ENCODE data around the gene SNX8. TPM values are rescaled to one million over a fixed set of nuclear protein-coding genes. Genes with fewer than 3 reads are reported as not detected.
"Not testable (repeated sequence)": the region's sequence is repeated elsewhere in the genome, so short reads cannot be mapped to it uniquely, and the experiment has no call there.

The SNX8 gene, protein sequence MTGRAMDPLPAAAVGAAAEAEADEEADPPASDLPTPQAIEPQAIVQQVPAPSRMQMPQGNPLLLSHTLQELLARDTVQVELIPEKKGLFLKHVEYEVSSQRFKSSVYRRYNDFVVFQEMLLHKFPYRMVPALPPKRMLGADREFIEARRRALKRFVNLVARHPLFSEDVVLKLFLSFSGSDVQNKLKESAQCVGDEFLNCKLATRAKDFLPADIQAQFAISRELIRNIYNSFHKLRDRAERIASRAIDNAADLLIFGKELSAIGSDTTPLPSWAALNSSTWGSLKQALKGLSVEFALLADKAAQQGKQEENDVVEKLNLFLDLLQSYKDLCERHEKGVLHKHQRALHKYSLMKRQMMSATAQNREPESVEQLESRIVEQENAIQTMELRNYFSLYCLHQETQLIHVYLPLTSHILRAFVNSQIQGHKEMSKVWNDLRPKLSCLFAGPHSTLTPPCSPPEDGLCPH
- total RNA-seq, result 23.7 TPM

DNA sequence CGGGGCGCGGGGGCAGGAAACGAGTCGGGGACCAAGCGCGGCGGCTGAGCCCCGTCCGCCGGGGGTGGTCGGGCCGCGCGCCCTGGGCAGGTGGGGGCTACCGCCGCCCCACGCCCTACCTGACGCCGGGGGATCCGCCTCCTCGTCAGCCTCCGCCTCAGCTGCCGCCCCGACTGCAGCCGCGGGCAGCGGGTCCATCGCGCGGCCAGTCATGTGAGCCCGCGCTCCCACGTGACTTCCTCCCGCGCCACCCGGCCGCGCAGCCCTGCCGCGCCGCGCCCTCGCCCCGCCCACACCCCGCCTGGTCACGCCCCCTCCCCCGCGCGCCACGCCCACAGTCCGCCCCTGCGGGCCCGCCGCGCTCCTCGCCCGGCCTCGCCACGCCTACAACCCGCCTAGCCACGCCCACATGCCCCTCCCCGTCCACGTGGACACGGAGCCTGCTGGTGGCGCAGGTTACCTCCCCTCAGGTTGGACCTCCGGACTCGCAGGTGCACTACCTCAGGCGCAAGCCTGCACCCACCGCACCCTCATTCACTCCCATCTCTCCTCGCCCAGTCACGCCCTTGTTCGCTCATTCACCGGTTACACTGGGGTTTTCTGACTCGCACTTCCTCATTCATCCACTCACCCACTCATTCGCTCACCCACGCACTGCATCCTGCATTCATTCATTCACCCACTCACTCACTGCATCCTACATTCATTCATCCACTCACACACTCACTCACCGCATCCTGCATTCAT, at the start of gene SNX8:
SNX8 (minus strand) TSS at position 233 of the 747 bp plus-strand sequence; CDS start at position 213, 20 bp downstream.
- DNase-seq (ENCODE audit: low spot score), result peak; percentile 95

DNA sequence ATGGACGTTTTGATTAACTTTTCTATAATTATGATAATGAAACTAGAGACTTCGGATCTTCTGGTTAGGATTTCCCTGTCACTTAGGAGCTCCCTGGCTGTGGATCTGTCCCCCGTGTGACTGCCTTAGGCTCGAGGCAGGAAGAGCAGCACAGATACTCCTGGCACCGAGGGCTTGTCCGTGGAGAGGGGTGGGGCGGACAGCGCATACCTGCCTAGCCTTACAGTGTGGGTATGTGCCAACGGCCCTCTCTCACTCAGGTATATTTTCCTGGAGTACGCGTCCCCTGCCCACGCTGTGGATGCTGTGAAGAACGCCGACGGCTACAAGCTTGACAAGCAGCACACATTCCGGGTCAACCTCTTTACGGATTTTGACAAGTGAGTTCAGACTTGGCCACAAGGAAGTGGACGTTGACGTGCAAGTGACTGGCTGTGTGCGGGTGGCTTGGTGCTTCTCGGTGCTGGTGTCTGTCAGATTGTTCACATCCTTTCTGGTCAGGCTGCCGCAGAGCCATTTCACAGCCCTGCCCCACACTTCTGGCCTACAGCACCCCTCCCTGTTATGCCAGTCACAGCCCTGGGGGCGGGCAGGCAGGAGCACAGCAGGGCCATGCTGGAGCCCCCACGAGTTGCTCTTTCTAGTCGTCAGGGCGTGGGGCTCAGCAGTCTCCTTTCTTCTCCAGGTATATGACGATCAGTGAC, 48.3 kb upstream of the SNX8 start:
- no peak for DNase-seq (ENCODE audit: low spot score)

DNA sequence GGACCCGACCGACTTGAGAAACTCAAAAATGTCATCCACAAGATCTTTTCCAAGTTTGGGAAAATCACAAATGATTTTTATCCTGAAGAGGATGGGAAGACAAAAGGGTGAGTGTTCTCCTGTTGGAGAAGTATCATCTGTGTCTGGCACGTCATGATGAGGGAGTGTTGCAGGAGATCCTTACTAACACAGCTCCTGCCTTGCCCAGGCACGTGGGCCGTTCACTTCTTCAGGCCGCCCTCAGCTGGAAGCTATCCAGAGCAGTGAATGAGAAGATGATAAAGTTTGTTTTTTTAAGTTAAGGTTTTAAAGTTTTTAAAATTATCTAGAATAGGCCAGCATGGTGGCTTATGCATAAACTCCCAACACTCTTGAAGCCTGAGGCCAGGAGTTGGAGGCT, 46.6 kb upstream of the SNX8 start:
- DNase-seq (ENCODE audit: low spot score), result no peak

DNA sequence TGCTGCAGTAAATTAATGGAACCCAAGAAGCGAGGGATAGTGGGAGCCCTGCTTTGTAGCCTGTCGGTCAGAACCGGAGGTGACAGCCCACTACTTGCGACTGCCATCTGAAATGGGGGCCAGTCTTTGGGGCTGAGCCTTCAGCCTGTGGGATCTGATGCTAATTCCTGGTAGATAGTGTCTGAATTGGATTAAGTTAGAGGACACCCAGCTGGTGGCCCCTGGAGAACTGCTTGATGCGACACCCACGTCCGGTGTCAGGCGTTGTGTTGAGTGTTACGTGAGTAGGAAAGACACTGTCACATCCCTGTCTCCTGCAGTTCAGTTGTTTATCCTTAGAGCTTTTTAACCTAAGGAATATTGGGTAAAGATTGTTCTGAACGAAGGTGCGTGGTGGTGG, 45.4 kb upstream of the SNX8 start:
- DNase-seq (ENCODE audit: low spot score), result no peak

DNA sequence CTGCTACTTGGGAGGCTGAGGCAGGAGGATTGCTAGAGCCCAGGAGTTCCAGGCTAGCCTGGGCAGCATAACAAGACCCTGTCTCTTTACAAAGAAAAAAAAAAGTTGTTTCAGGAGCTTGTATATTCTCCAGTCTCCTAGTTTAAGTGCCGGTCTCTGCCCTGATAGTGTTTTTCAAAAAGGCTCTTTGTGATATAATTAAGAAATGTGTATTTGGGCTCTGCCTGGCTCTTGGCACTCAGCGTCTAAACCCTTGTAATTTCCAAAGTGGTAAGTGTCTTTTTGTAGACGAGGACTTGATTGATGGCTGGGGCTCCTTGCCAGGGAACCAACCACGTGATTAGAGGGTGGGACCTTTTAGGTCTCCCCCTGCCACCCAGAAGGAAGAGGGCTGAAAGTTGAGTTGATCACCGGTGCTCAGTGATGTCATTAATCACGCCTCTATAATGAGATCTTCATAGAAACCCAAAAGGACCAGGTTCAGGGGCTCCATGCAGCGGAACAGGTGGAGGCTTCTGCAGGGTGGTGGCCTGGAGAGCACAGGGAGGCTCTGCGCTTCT, 44.8 kb upstream of the SNX8 start:
- no peak for DNase-seq (ENCODE audit: low spot score)

DNA sequence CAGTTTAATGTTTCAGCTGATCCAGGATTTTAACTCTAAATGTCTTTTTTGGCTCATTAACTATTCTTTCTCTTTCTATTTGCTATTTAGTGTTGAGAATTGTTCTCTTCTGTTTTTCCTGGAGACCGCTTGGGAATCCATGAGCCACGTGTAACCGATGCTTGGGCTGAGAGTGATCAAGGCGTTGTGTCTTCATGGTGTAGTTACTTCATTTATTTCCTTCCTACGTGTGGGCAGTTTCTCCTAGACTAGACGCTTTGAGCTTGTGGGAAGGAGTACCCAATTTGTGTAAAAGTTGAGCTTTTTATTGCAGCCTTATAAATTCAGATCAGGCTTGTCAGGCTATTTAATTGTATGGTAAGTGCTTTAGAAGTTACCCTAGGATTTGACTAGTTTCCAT, 43.3 kb upstream of the SNX8 start:
- DNase-seq (ENCODE audit: low spot score), result no peak

DNA sequence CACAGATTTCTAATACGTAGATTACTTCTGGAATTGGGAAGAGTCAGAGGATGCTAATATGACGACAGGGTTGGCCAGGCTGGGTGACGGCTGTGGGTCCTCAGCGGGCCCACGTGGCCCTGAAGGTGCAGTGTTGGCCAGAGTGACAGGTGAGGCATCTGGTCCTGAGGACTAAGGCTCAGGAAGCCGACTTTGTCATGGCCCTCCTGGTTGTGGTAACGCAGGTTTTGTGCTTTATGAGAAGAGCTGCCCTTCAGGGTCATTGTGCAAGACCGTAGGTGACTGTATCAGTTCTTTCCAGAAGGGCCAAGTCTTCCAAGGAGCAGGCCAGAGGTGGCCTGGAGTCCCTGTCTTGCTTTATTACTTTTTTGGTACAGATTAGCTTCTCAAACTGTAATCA, 42.9 kb upstream of the SNX8 start:
- no peak for DNase-seq (ENCODE audit: low spot score)

DNA sequence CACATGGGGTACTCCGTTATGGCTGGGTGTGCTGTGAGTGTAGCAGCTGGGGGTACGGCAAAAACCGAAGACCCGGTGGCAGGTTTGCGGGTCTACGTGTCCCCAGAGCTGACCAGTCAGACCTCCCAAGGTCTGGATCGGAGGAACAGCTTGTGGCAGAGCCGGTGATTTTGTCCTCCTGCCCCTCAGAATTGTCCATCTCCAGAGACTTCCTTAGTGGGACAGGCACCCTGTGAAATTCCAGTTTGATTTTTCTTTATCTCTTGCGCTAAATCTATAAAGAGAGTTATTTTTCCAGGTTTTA, 41.4 kb upstream of the SNX8 start:
- DNase-seq (ENCODE audit: low spot score), result no peak

DNA sequence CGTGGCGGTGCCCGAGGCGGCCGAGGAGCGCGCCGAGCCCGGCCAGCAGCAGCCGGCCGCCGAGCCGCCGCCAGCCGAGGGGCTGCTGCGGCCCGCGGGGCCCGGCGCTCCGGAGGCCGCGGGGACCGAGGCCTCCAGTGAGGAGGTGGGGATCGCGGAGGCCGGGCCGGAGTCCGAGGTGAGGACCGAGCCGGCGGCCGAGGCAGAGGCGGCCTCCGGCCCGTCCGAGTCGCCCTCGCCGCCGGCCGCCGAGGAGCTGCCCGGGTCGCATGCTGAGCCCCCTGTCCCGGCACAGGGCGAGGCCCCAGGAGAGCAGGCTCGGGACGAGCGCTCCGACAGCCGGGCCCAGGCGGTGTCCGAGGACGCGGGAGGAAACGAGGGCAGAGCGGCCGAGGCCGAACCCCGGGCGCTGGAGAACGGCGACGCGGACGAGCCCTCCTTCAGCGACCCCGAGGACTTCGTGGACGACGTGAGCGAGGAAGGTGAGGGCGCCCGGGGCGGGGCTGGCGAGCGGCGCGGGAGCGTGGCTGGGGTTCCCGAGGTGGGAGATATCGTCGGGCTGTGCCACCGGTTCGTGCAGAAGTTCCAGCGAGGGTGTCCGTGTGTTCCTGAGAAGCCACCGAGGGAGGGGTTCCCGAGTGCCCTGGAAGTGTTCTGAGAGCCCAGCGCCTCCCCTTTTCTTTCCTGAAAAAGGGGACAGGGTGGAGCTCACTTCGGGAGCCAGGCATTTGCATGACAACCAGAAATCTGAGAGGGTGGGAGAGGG, 40.9 kb upstream of the SNX8 start:
- DNase-seq (ENCODE audit: low spot score), result no peak

DNA sequence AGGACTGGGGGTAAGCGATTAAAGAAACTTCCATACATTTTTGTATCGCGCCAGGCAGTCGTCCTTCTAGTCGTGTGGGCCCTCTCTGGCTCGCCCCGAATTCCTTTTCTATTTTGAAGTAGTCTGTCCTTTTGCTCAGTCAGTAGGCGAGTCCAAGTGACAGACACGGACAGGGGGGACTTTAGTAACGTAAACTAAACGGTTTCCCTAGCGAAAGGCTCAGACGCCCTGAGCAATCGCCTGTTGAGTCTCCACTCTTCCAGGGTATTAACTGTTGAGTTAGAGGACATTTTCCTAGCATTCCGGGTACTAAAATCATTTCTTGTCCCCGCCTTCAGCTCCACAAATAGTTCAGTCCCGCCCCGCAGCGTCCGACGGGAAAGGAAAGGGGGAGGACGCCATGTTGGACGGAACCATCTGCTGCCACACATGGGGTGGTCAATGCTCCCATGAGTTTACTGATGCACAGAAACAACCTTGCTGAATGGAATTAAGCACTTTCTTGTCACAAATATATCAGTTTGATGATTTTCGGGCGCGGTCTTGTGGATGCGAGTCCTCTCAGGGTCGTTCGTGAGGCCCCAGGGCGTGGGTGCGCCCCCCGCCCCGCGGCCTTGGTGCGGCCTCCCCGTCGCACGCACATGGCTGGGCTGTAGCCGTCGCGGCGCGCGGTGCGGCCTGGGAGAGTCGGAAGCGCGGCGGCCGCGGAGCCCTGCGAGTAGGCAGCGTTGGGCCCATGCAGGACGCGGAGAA, 40.1 kb upstream of the SNX8 start, which contains the start of gene EIF3B:
EIF3B (plus strand) TSS at position 642 of the 753 bp plus-strand sequence; CDS start at position 737, 95 bp downstream.
- DNase-seq (ENCODE audit: low spot score), result peak; percentile 93

DNA sequence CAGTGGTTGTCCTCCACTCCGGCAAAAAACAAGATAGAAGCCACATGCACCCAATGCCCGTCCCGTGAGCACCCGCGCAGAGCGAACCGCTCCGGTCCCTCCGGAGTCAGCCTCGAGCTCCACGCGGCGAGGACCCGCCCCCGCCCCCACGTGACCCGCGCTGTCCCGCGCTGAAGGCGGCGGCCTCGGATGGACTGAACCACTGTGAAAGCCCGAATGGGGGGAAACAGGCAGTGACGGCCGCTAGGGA, 39.6 kb upstream of the SNX8 start:
- peak; percentile 92 for DNase-seq (ENCODE audit: low spot score)

DNA sequence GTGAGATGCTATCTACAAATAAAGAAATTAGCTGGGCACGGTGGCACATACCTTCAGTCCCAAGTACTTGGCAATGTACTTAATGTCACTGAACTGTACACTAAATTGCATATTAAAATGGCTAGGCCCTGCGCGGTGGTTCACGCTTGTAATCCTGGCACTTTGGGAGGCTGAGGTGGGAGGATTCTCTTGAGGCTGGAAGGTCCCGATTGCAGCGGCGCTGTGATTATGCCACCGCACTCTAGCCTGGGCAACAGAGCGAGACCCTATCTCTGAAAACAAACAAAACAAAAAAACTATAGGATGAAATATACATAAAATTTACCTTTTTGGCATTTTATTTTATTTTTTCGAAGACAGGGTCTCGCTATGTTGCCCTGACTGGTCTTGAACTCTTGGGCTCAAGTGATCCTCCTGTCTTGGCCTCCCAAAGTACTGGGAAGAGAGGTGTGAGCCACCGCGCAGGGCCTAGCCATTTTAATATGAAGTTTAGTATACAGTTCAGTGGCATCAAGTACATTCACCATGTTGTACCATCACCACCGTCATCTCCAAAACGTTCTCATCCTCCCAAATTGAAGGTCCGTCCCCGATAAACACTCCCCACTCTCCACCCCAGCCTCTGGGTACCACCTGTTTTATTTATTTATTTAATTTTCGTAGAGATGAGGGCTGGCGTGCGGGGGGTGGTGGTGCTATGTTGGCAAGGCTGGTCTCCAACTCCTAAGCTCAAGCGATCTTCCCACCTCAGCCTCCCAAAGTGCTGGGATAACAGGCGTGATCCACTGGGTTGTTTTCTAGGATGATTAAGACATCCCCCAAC, 39.1 kb upstream of the SNX8 start:
- no peak for DNase-seq (ENCODE audit: low spot score)

DNA sequence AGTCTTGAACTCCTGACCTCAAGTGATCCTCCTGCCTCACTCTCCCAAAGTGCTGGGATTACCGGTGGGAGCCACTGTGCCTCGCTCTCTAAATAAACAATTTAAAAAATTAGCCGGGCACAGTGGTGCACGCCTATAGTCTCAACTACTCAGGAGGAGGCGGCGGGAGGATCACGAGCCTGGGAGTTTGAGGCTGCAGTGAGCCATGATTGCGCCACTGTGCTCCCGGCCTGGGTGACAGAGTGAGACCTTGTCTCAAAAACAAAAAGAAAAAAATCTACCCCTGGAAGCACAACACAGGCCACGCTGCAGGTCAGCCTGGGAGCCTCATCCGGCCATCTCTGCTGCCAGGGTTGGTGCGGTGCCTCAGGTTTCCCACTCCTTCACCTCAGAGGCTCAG, 36.6 kb upstream of the SNX8 start:
- no peak for DNase-seq (ENCODE audit: low spot score)

DNA sequence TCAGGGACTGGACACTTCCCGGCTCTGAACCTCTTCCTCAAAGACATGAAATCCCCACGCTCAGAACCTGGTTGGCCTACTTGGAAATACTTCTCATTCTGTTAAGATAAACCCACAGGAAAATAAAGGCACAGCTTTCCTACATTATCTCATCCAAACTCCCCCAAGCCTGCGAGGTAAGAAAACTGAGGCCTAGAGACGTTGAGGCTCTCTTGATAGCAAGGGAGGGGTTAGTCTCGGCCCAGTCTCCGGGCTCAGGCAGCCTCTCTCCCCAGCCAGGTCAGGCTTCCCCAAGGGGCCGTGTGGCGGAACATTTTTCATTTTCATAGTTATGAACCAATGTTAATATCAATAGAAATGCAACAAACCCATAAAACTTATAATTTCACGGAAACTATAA, 35.8 kb upstream of the SNX8 start:
- DNase-seq (ENCODE audit: low spot score), result no peak

DNA sequence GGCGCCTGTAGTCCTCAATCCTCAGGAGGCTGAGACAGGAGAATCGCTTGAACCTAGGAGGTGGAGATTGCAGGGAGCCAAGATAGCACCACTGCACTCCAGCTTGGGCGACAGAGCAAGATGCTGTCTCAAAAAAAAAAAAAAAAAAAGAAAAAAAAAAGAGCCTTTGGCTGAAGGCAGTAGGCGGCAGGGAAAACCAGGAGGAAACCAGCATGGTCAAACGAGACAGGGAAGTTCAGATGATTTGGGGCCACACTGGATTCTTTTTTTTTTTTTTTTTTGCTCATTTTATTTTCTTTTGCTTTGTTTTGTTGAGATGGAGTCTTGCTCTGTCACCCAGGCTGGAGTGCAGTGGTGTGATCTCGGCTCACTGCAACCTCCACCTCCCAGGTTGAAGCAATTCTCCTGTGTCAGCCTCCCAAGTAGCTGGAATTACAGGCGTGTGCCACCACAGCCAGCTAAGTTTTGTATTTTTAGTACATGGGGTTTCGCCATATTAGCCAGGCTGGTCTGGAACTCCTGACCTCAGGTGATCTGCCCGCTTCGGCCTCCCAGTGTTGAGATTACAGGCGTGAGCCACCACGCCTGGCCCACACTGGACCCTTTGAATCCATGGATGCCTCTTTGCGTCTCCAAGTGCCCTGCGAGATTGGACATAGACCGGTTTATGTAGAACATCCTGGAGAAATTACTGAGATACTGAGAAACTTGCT, 33.3 kb upstream of the SNX8 start:
- DNase-seq (ENCODE audit: low spot score), result not testable (repeated sequence)

DNA sequence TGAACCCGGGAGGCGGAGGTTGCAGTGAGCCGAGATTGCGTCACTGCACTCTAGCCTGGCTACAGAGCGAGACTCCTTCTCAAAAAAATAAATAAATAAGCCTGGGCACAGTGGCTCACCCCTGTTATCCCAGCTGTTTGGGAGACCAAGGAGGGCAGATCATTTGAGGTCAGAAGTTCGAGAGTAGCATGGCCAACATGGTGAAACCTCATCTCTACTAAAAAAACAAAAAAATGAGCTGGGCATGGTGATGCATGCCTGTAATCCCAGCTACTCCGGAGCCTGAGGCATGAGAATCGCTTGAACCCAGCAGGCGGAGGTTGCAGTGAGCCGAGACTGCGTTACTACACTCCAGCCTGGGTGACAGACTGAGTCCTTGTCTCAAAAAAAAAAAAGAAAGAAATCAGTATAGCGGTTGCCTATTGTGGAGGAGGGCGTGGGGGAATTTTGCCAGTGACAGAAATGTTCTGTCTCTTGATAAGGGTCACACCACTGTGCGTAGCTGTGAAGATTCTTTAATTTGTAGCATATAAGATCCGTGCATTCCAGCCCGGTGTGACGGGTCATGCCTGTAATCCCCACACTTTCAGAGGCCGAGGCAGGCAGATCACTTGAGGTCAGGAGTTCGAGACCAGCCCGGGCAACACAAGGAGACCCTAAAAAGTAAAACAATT, 22.5 kb upstream of the SNX8 start:
- DNase-seq (ENCODE audit: low spot score), result no peak

DNA sequence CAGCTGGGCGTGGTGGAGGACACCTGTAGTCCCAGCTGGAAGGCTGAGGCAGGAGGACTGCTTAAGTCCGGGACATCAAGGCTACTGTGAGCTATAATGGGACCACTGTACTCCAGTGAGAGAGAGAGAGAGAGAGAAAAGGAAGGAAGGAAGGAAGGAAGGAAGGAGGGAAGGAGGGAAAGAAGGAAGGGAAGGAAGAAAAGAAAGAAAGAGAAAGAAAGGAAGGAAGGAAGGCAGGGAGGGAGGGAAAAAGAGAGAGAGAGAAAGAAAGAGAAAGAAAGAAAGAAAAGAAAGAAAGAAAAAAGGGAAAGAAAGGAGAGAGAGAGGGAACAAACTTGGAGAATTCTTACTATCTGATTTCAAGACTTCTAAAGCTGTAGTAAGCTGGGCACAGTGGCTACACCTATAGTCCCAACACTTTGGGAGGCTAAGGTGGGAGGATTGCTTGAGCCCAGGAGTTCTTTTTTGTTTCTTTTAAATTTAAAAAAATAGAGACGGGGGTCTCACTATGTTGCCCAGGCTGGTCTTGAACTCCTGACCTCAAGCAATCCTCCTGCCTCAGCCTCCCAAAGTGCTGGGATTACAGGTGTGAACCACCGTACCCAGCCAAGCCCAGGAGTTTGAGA, 18.5 kb upstream of the SNX8 start:
- not testable (repeated sequence) for DNase-seq (ENCODE audit: low spot score)

DNA sequence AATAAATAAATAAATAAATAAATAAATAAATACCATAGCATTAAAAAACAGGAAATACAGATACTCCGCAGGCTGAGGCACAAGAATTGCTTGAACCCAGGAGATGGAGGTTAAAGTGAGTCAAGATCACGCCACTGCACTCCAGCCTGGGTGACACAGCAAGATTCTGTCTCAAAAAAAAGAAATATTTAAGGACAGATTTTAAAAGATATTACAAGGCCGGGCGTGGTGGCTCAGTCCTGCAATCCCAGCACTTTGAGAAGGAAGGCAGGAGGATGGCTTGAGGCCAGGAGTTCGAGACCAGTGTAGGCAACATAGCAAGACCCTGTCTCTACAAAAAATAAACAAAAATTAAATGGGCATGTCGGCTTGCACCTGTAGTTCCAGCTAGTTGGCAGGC, 17.5 kb upstream of the SNX8 start:
- DNase-seq (ENCODE audit: low spot score), result no peak
